ENCODE data around the gene ADAM33.

- TF ChIP-seq CTCF (IDR thresholded peaks at IDR 0.05) (no peak), EZH2 (IDR thresholded peaks at IDR 0.05; ENCODE audit: borderline replicate concordance, insufficient read depth, low read depth, low read length, poor library complexity, severe bottlenecking) (no peak)
These were observed 4.6 kb upstream of the ADAM33 start for GRCh38 chr20:3686421-3686820.

Data from B cell (primary cell).